Memory B cell (primary cell): Measurements from ENCODE around the gene KDM4B.

Source experiments
- ATAC-seq: fragments of 150-1000 bp; cut with Tn5 transposase; 2 replicates; pipeline ENCODE4 v1.10.0; 2021; ENCODE audit warnings: low read depth, mild to moderate bottlenecking, moderate library complexity
- DNase-seq, 2 donors: peaks; one replicate each; pipeline ENCODE4 v3.0.0; 2022; ENCODE audit warnings: low spot score in 2 of 2
- H3K27ac Mint-ChIP-seq: one replicate; pipeline ENCODE4 v1.8.0; 2022; ENCODE audit warnings: mild to moderate bottlenecking, moderate library complexity, mixed read lengths
- H3K27me3 Mint-ChIP-seq: one replicate; pipeline ENCODE4 v1.8.0; 2022; ENCODE audit warnings: mixed read lengths
- H3K36me3 Mint-ChIP-seq: one replicate; pipeline ENCODE4 v1.8.0; 2022; ENCODE audit warnings: mild to moderate bottlenecking, mixed read lengths
- H3K4me1 Mint-ChIP-seq: one replicate; pipeline ENCODE4 v1.8.0; 2022; ENCODE audit warnings: mixed read lengths
- H3K4me3 Mint-ChIP-seq: one replicate; pipeline ENCODE4 v1.8.0; 2022; ENCODE audit warnings: mild to moderate bottlenecking, moderate library complexity, mixed read lengths
- H3K9me3 Mint-ChIP-seq: one replicate; pipeline ENCODE4 v1.8.0; 2022; ENCODE audit warnings: mixed read lengths

The KDM4B gene

DNA sequence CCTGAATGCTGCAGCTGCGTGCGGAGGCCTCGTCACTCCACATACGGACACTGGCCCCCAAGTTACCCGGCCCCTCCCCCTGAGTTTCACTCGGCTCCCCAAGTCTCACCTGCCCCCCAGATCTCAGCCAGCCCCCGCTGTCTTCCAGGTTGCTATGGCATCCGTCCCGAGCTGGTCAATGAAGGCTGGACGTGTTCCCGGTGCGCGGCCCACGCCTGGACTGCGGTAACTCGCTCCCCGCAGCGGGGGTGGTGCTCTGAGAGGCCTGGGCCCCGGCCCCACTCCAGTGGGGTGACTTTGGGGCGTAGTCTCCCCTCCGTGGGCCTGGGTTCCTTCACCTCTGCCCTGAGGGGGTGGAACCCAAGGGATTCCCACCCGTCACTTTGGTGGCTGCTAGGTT lies 168.2 kb downstream of the KDM4B start:
- no peaks in the 10 kb centered on the region for H3K27me3 Mint-ChIP-seq
- H3K4me3 Mint-ChIP-seq = no peak overlapping the region
- peaks cover 36% of the 10 kb centered on the region for H3K4me1 Mint-ChIP-seq
- H3K27ac Mint-ChIP-seq = peak overlapping the region; percentile 86
- no peak for DNase-seq
- no peaks in the 10 kb centered on the region for H3K9me3 Mint-ChIP-seq
- peaks cover 25% of the 10 kb centered on the region for H3K36me3 Mint-ChIP-seq
- no peak for ATAC-seq

DNA sequence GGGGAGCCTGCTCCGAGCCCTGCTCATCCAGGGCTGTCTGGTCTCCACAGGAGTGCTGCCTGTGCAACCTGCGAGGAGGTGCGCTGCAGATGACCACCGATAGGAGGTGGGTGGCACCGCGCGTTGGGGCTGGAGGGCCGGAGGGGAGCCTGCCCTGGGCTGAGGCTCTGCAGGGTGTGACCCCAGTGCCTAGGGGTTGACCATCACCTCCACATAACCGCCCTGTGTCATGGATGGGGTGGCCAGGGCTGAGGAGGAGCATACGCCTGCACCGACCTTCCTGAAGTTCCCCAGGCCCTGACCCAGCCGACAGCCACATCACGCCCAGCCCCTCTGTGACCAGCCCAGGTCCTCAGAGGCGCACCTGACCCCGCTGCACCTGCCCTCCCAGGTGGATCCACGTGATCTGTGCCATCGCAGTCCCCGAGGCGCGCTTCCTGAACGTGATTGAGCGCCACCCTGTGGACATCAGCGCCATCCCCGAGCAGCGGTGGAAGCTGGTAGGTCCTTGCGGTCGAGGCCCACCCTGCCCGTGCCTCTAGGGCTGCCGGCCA lies 168.7 kb downstream of the KDM4B start:
- Mint-ChIP-seq H3K36me3 (peaks cover 25% of the 10 kb centered on the region), H3K27ac (peak overlapping the region; percentile 86)

GRCh38 chr19:5138606-5139582 lies 170.0 kb downstream of the KDM4B start:
- ATAC-seq = peak; percentile 66
- H3K36me3 Mint-ChIP-seq = peaks cover 30% of the 10 kb centered on the region

More for the DNA sequence above, 168.7 kb downstream of the KDM4B start:
- H3K4me3 Mint-ChIP-seq = no peak overlapping the region
- no peaks in the 10 kb centered on the region for H3K27me3 Mint-ChIP-seq
- H3K4me1 Mint-ChIP-seq = peaks cover 32% of the 10 kb centered on the region
- no peaks in the 10 kb centered on the region for H3K9me3 Mint-ChIP-seq
- DNase-seq (peak in 1 of 2 donors; percentile 23), ATAC-seq (peak; percentile 3)

DNA sequence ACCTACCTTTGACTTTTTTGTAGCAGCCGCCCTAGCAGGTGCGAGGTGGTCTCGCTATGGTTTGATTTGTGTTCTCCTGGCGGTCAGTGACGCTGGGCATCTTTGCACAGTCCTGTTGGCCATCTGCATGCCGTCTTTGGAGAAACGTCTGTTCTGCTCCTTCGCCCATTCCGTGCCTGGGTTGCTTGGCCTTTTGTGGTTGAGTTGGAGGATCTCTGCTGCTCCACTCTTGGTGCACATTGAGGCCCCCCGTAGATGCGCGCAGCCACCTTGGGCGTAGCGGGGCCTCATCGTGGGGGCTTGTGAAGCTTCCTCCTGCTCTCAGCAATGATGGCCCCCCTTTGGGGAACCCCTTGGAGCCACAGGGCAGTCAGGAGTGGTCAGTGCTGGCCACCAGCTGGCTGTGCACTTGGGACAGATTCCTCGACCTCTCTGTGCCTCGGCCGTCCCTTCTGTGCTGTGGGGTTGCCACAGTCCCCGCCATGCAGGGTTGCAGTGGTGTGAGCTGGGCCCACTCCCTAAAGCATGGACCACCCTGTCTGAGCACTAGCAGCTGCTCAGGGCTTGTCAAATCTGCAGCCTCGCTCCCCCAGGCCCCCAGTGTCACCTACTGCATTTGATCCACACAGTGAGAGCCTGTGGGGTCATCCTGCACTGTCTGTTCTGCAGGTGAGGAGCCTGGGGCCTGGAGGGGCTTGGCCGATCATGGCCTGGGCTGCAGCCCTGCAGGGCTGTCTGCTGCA lies 170.8 kb downstream of the KDM4B start:
- no peak for DNase-seq
- H3K36me3 Mint-ChIP-seq = peaks cover 25% of the 10 kb centered on the region
- H3K4me1 Mint-ChIP-seq = peaks cover 32% of the 10 kb centered on the region
- H3K9me3 Mint-ChIP-seq = no peaks in the 10 kb centered on the region
- no peaks in the 10 kb centered on the region for H3K27me3 Mint-ChIP-seq
- ATAC-seq = no peak
- H3K4me3 Mint-ChIP-seq = peak overlapping the region; percentile 57
- peak overlapping the region; percentile 80 for H3K27ac Mint-ChIP-seq

More at GRCh38 chr19:5138606-5139582, 170.0 kb downstream of the KDM4B start:
- Mint-ChIP-seq H3K9me3 (no peaks in the 10 kb centered on the region), H3K27me3 (no peaks in the 10 kb centered on the region), H3K27ac (peak overlapping the region; percentile 80), H3K4me3 (peak overlapping the region; percentile 57), H3K4me1 (peaks cover 36% of the 10 kb centered on the region)
- DNase-seq = peak; percentile 54 to 68

DNA sequence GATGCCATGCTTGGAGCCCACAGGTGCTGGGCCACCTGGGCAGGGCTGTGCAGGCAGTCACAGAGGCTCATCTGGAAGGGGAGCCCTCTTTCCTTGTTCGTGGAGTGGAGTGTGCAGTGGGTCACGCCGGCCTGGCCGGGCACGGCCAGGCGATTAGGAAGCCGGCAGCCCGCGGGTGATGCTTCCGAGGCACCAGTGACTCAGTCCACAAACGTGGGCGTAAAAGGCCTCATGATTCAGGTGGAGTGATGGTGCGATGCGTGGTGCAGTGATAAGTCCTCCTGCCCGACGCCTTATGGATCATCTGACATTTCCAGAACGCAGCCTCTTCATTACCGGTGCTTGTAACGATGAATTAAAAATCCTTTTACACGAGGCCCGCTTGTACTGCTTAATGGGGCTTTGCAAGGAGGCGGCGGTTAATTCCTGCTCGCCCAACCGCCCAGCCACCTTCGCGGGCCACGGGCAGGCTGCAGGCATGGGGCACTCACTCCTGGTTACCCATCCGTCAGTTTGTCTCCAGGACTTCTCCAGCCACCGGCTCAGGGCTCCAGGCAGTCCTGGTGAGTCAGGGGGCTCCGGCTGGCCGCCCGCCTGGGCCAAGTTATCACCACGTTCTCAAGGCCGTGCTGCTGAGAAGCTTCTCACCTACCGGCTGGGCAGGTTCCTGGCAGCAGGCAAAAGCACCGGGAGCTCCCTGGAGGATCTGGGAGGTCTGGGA lies 172.4 kb downstream of the KDM4B start:
- Mint-ChIP-seq H3K4me1 (peaks cover 28% of the 10 kb centered on the region), H3K27ac (no peak overlapping the region), H3K9me3 (no peaks in the 10 kb centered on the region), H3K27me3 (no peaks in the 10 kb centered on the region), H3K4me3 (no peak overlapping the region), H3K36me3 (peaks cover 27% of the 10 kb centered on the region)
- ATAC-seq (no peak), DNase-seq (no peak)

GRCh38 chr19:5141850-5142724 lies 173.2 kb downstream of the KDM4B start:
- ATAC-seq (peak; percentile 17), DNase-seq (peak in 1 of 2 donors; percentile 47)
- Mint-ChIP-seq H3K9me3 (no peaks in the 10 kb centered on the region), H3K27ac (peak overlapping the region; percentile 87), H3K4me1 (peaks cover 26% of the 10 kb centered on the region), H3K4me3 (no peak overlapping the region), H3K27me3 (no peaks in the 10 kb centered on the region), H3K36me3 (peaks cover 27% of the 10 kb centered on the region)

DNA sequence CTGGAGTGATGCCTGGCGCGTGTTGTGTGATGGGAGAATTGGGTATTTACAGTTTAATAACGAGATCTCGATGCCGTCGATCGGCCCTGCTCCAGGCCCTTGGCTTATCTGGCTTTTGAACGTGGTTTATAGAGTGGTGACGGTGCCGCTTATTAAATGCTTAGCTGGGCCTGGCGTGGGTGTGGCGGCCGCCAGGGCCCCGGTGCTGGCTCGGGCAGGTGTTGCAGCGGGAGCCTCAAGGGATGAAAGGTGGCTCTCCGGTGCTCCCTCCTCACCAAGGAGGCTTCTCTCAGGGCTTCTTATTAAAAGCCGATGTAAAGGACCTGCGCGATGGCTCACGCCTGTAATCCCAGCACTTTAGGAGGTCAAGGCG lies 173.8 kb downstream of the KDM4B start:
- DNase-seq (no peak), ATAC-seq (no peak)
- Mint-ChIP-seq H3K27ac (peak overlapping the region; percentile 87), H3K27me3 (no peaks in the 10 kb centered on the region), H3K4me1 (peaks cover 24% of the 10 kb centered on the region), H3K9me3 (no peaks in the 10 kb centered on the region), H3K36me3 (peaks cover 28% of the 10 kb centered on the region), H3K4me3 (no peak overlapping the region)

DNA sequence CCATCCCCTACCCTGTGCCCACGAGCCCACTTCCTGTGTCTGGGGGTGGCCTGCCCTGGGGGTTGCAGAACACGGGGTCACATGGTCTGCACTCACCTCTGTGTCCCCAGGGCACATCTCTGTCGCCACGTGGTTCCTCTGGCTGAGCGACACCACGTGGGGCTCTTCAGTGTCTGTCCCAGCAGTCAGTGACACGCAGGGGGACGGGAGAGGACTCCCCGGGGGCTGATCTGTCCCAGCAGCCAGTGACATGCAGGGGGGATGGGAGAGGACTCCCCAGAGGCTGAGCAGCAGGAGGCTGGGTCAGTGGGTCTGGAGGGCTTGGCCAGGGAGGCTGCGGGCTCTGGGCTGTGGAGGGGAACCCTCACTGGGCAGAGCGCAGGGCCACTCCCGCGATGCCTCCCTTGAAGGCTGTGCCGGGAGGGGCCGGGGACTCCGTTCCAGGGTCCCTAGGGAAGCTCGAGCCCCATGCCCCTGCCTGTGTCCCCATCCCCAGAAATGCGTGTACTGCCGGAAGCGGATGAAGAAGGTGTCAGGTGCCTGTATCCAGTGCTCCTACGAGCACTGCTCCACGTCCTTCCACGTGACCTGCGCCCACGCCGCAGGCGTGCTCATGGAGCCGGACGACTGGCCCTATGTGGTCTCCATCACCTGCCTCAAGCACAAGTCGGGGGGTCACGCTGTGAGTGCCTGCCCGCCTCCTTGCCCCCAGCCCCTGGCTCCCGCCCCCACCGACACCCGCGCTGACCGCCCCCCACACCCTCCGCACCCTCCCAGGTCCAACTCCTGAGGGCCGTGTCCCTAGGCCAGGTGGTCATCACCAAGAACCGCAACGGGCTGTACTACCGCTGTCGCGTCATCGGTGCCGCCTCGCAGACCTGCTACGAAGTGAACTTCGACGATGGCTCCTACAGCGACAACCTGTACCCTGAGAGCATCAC lies 174.8 kb downstream of the KDM4B start:
- Mint-ChIP-seq H3K9me3 (no peaks in the 10 kb centered on the region), H3K36me3 (peaks cover 20% of the 10 kb centered on the region), H3K4me1 (peaks cover 20% of the 10 kb centered on the region), H3K27ac (peak overlapping the region; percentile 87), H3K27me3 (no peaks in the 10 kb centered on the region), H3K4me3 (peak overlapping the region; percentile 50)
- DNase-seq (peak; percentile 44 to 64), ATAC-seq (peak; percentile 73)

GRCh38 chr19:5144545-5145179 lies 175.7 kb downstream of the KDM4B start:
- Mint-ChIP-seq H3K4me1 (peaks cover 11% of the 10 kb centered on the region), H3K4me3 (no peak overlapping the region), H3K27ac (no peak overlapping the region), H3K9me3 (no peaks in the 10 kb centered on the region), H3K27me3 (no peaks in the 10 kb centered on the region), H3K36me3 (peaks cover 14% of the 10 kb centered on the region)
- DNase-seq (no peak), ATAC-seq (no peak)

- H3K4me3 Mint-ChIP-seq = no peak overlapping the region
- peaks cover 15% of the 10 kb centered on the region for H3K36me3 Mint-ChIP-seq
- peak overlapping the region; percentile 24 for H3K27ac Mint-ChIP-seq
- H3K9me3 Mint-ChIP-seq = no peaks in the 10 kb centered on the region
- no peak for ATAC-seq
- no peaks in the 10 kb centered on the region for H3K27me3 Mint-ChIP-seq
- peaks cover 10% of the 10 kb centered on the region for H3K4me1 Mint-ChIP-seq
- DNase-seq = no peak
These were observed 176.9 kb downstream of the KDM4B start for GRCh38 chr19:5145521-5146511.
